Measurements from ENCODE around the gene OR13C5.
"Not testable (repeated sequence)": the region's sequence is repeated elsewhere in the genome, so short reads cannot be mapped to it uniquely, and the experiment has no call there.

OR13C5 gene

DNA sequence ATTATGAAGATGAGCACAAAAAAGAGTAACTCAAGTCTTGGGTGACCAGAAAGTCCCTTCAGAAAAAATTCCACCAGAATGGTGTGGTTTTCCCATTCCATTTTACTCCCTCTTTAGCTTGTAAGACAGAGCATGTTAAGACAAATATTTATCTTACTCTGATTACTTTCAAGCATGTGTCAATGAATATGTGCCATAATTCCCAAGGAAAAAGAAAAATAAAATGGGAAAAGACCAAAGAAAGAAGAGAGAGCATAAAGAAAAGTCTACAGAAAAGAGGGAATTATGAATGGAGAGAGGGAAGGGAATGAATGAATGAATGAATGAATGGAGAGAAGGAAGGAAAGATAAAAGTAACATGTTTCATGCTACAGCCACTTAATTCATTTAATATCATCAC, at the start of gene OR13C5:
Gene OR13C5 (minus strand): TSS at position 101 of the 400 bp plus-strand sequence. CDS start 0 bp downstream, at position 101.
- DNase-seq (ENCODE audit: low spot score) = not testable (repeated sequence)

DNA sequence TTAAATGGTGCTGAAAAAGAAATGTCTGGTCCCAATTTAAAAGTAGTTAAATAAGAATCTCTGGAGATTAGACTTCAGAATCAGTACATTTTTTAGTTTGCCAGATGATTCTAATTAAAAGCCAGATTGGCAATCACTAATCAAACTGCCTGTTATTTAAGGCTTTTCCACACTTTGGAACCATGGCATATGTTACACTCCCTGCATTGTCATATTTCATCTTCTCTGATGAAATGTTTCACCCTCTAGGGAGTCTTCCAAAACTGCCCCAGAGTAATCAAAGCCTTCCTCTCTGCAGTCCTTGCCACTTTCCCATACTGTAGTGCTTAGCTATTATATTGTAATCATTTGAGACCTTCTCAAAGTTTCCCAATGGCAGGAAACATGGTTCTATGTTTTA, 36.2 kb upstream of the OR13C5 start:
- DNase-seq (ENCODE audit: low spot score) = no peak
- TF ChIP-seq, protein P1, sequence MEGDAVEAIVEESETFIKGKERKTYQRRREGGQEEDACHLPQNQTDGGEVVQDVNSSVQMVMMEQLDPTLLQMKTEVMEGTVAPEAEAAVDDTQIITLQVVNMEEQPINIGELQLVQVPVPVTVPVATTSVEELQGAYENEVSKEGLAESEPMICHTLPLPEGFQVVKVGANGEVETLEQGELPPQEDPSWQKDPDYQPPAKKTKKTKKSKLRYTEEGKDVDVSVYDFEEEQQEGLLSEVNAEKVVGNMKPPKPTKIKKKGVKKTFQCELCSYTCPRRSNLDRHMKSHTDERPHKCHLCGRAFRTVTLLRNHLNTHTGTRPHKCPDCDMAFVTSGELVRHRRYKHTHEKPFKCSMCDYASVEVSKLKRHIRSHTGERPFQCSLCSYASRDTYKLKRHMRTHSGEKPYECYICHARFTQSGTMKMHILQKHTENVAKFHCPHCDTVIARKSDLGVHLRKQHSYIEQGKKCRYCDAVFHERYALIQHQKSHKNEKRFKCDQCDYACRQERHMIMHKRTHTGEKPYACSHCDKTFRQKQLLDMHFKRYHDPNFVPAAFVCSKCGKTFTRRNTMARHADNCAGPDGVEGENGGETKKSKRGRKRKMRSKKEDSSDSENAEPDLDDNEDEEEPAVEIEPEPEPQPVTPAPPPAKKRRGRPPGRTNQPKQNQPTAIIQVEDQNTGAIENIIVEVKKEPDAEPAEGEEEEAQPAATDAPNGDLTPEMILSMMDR (IDR thresholded peaks at IDR 0.05; ENCODE audit: extremely low read depth, missing control alignments) = no peak

GRCh38 chr9:104633976-104634520, 34.8 kb upstream of the OR13C5 start:
- TF ChIP-seq, protein P1 (IDR thresholded peaks at IDR 0.05; ENCODE audit: extremely low read depth, missing control alignments) = no peak
- no peak for DNase-seq (ENCODE audit: low spot score)

DNA sequence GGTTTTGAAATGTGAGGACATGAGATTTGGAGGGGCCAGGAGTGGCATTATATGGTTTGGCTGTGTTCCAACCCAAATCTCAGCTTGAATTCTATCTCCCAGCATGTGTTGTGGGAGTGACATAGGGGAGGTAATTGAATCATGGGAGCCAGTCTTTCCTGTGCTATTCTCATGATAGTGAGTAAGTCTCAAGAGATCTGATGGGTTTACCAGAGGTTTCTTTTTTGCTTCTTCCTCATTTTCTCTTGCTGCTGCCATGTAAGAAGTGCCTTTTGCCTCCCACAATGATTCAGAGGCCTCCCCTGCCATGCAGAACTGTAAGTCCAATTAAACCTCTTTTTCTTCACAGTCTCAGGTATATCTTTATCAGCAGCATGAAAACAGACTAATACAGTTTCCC, 26.8 kb upstream of the OR13C5 start:
- not testable (repeated sequence) for DNase-seq (ENCODE audit: low spot score)

GRCh38 chr9:104618104-104618503, 18.9 kb upstream of the OR13C5 start, which contains the start of gene OR13C9:
Gene OR13C9 (minus strand): TSS chr9:104618204. CDS start chr9:104618204, 0 bp downstream.
- TF ChIP-seq, protein P1 (IDR thresholded peaks at IDR 0.05; ENCODE audit: extremely low read depth, missing control alignments) = no peak
- DNase-seq (ENCODE audit: low spot score) = no peak

DNA sequence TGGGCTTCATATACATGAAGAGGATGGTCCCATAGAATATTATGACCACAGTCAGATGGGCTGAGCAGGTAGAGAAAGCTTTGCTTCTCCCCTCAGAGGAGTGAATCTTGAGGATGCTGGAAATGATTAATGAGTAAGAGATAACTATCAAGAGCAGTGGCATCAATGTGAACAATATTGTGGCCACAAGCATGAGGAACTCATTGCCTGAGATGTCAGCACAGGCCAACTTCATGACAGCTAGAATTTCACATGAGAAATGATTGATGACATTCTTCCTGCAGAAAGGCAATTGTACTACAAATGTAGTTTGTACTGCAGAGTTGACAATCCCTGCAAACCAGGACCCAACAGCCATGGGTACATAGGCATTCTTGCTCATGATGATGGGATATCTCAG, 18.2 kb upstream of the OR13C5 start:
- TF ChIP-seq, protein P1 (IDR thresholded peaks at IDR 0.05; ENCODE audit: extremely low read depth, missing control alignments) = no peak
- DNase-seq (ENCODE audit: low spot score) = no peak

GRCh38 chr9:104611213-104611612, 12.0 kb upstream of the OR13C5 start:
- DNase-seq (ENCODE audit: low spot score) = no peak
- TF ChIP-seq, protein P1 (IDR thresholded peaks at IDR 0.05; ENCODE audit: extremely low read depth, missing control alignments) = no peak

GRCh38 chr9:104608336-104608735, 9.1 kb upstream of the OR13C5 start:
- TF ChIP-seq, protein P1 (IDR thresholded peaks at IDR 0.05; ENCODE audit: extremely low read depth, missing control alignments) = no peak
- no peak for DNase-seq (ENCODE audit: low spot score)

Measured in GM20000 (cell line).